DND-41 (cell line): ENCODE measurements around the gene FRMPD4.

Source experiments
- ATAC-seq: fragments of 200-7000 bp; cut with Tn5 transposase; 3 replicates; pipeline ENCODE4 v1.9.1; 2021; ENCODE audit warnings: low read depth; ENCODE audit not compliant: insufficient read depth
- DNase-seq: peaks from one replicate; pipeline ENCODE4 v3.0.0-alpha.2; 2020
- H2AFZ ChIP-seq: 2 replicates; pipeline ENCODE4 v1.6.0; 2012; ENCODE audit warnings: low read depth, low read length
- H3K27ac ChIP-seq: 2 replicates; pipeline ENCODE4 v1.5.1; 2012; ENCODE audit warnings: low read length, inconsistent platforms
- H3K27me3 ChIP-seq: fragments of 200-600 bp; sonication (generic); 2 replicates; pipeline ENCODE4 v1.6.0; 2012; ENCODE audit warnings: low read length, mild to moderate bottlenecking, inconsistent platforms; ENCODE audit not compliant: insufficient read depth, poor library complexity
- H3K36me3 ChIP-seq: 2 replicates; pipeline ENCODE4 v1.5.1; 2012; ENCODE audit warnings: low read length, inconsistent platforms; ENCODE audit not compliant: insufficient read depth
- H3K4me1 ChIP-seq: 2 replicates; pipeline ENCODE4 v1.5.1; 2012; ENCODE audit warnings: mild to moderate bottlenecking, low read length; ENCODE audit not compliant: insufficient read depth
- H3K4me2 ChIP-seq: 2 replicates; pipeline ENCODE4 v1.6.0; 2012; ENCODE audit warnings: mild to moderate bottlenecking, moderate library complexity, low read length, inconsistent platforms; ENCODE audit not compliant: insufficient read depth
- H3K4me3 ChIP-seq, 2 experiments: fragments of 200-600 bp in 1 of 2; shearing (Covaris generic) in 1 of 2; 2 replicates each; pipeline ENCODE4 v1.5.1; 2012 to 2016; ENCODE audit warnings: inconsistent platforms in 2 of 2, low read length in 2 of 2, mild to moderate bottlenecking in 2 of 2, low read depth in 1 of 2, moderate library complexity in 1 of 2
- H3K79me2 ChIP-seq: 2 replicates; pipeline ENCODE4 v1.6.0; 2012; ENCODE audit warnings: low read length, inconsistent platforms; ENCODE audit not compliant: insufficient read depth
- H3K9ac ChIP-seq: 2 replicates; pipeline ENCODE4 v1.6.0; 2012; ENCODE audit warnings: low read depth, mild to moderate bottlenecking, inconsistent platforms, low read length, moderate library complexity
- H3K9me3 ChIP-seq: 2 replicates; pipeline ENCODE4 v1.5.1; 2012; ENCODE audit warnings: low read length, moderate library complexity, mild to moderate bottlenecking, inconsistent platforms; ENCODE audit not compliant: insufficient read depth, severe bottlenecking
- H4K20me1 ChIP-seq: 2 replicates; pipeline ENCODE4 v1.6.0; 2012; ENCODE audit warnings: low read length; ENCODE audit not compliant: insufficient read depth
- EZH2 ChIP-seq: IDR thresholded peaks from 3 replicates; pipeline ENCODE4 v1.6.1; 2012; ENCODE audit warnings: borderline replicate concordance, low read depth, mild to moderate bottlenecking, moderate library complexity, low read length, inconsistent platforms; ENCODE audit not compliant: severe bottlenecking
- TF ChIP-seq, protein P1 (sequence below): IDR thresholded peaks from 2 replicates; pipeline ENCODE4 v1.5.1; 2012; ENCODE audit warnings: borderline replicate concordance, low read length, moderate library complexity, mild to moderate bottlenecking; ENCODE audit not compliant: poor library complexity, severe bottlenecking; ENCODE audit errors: extremely low read depth

Gene FRMPD4

DNA sequence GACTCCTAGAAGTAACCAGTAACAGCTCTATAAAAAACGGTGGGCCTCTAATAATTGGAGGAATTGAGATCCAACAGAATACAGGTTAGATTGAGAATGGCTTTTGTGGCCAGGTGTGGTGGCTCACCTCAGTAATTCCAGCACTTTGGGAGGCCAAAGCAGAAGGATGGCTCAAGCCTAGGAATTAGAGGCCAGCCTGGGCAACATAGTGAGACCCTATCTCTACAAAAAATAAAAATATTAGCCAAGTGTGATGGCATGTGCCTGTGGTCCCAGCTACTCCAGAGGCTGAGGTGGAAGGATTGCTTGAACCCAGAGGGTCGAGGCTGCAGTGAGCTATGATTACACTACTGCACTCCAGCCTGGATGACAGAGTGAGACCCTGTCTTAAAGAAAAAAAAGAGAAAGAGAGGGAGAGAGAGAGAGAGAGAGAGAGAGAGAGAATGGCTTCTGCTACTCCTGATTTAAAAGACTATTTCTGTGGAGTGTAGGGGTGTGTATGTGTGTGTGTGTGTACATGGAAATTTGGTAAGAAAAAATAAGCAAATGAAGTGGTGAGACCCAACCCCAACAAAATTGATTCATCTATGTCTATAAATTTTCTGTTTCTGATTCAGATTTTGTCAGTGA, 89.3 kb downstream of the FRMPD4 start:
- no peak overlapping the region for H3K4me3 ChIP-seq
- no peak for TF ChIP-seq EZH2
- TF ChIP-seq, protein P1, sequence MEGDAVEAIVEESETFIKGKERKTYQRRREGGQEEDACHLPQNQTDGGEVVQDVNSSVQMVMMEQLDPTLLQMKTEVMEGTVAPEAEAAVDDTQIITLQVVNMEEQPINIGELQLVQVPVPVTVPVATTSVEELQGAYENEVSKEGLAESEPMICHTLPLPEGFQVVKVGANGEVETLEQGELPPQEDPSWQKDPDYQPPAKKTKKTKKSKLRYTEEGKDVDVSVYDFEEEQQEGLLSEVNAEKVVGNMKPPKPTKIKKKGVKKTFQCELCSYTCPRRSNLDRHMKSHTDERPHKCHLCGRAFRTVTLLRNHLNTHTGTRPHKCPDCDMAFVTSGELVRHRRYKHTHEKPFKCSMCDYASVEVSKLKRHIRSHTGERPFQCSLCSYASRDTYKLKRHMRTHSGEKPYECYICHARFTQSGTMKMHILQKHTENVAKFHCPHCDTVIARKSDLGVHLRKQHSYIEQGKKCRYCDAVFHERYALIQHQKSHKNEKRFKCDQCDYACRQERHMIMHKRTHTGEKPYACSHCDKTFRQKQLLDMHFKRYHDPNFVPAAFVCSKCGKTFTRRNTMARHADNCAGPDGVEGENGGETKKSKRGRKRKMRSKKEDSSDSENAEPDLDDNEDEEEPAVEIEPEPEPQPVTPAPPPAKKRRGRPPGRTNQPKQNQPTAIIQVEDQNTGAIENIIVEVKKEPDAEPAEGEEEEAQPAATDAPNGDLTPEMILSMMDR = no peak
- no peaks in the 10 kb centered on the region for H4K20me1 ChIP-seq
- no peaks in the 10 kb centered on the region for H3K4me1 ChIP-seq
- no peak overlapping the region for H3K27ac ChIP-seq
- ATAC-seq (no peak), DNase-seq (no peak)
- no peaks in the 10 kb centered on the region for H3K27me3 ChIP-seq
- H3K9me3 ChIP-seq = no peaks in the 10 kb centered on the region
- H3K79me2 ChIP-seq = no peaks in the 10 kb centered on the region
- no peak overlapping the region for H3K4me2 ChIP-seq
- H2AFZ ChIP-seq = no peak overlapping the region
- H3K9ac ChIP-seq = no peak overlapping the region
- no peaks in the 10 kb centered on the region for H3K36me3 ChIP-seq

DNA sequence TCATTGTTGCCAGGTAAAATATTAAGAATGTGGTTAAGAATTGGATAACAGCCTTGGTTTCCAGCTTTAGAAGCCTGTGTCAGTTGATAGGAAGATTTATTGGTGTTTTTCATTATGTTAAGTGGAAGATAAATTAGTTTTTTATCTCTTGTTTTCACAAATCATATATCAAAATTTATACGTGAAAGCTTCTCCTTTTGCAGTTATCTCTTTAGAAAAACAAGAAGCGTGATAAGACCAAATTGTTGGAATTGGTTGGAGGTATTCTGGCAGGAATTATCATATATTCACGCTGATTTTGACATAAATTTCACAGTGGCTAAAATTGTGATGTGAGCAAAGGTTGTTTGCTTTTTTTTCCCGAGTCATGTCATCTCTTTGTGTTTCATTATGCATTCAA, 90.6 kb downstream of the FRMPD4 start:
- no peak overlapping the region for H3K27ac ChIP-seq
- no peak overlapping the region for H3K4me3 ChIP-seq
- no peaks in the 10 kb centered on the region for H3K4me1 ChIP-seq
- H4K20me1 ChIP-seq = no peaks in the 10 kb centered on the region
- H3K79me2 ChIP-seq = no peaks in the 10 kb centered on the region
- H3K36me3 ChIP-seq = no peaks in the 10 kb centered on the region
- H3K4me2 ChIP-seq = no peak overlapping the region
- no peak for TF ChIP-seq EZH2
- TF ChIP-seq, protein P1 = no peak
- H3K27me3 ChIP-seq = no peaks in the 10 kb centered on the region
- no peak overlapping the region for H3K9ac ChIP-seq
- no peak for DNase-seq
- no peak overlapping the region for H2AFZ ChIP-seq
- no peaks in the 10 kb centered on the region for H3K9me3 ChIP-seq
- no peak for ATAC-seq

DNA sequence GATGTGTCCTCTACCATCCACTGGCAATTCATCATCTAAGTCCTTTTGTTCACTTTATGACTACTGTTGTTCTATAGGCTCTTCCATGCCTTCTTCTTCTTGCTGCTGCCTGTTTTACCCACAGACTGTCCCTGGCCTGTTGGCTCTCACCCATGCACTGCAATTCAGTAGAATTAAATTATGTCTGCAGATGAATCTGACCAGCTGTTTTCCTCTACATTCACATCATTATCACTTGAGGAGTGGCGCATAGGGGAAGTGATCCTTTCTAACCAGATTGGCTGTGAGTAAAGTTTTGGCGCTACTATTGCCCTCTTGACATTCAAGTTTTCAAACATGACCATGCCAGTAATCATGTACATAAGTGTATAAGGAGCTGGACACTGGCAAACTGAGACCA, 91.7 kb downstream of the FRMPD4 start:
- no peaks in the 10 kb centered on the region for H4K20me1 ChIP-seq
- H3K4me1 ChIP-seq = no peaks in the 10 kb centered on the region
- H3K4me2 ChIP-seq = no peak overlapping the region
- no peaks in the 10 kb centered on the region for H3K9me3 ChIP-seq
- H3K36me3 ChIP-seq = no peaks in the 10 kb centered on the region
- H3K9ac ChIP-seq = no peak overlapping the region
- no peak for TF ChIP-seq EZH2
- TF ChIP-seq, protein P1 = no peak
- DNase-seq (no peak), ATAC-seq (no peak)
- no peak overlapping the region for H2AFZ ChIP-seq
- no peak overlapping the region for H3K4me3 ChIP-seq
- no peak overlapping the region for H3K27ac ChIP-seq
- H3K27me3 ChIP-seq = no peaks in the 10 kb centered on the region
- H3K79me2 ChIP-seq = no peaks in the 10 kb centered on the region
